AG09319 (cell line): ENCODE results near the gene CFAP100.

Experiments used
- DNase-seq: peaks from one replicate; pipeline ENCODE4 v3.0.0-alpha.2; 2010; ENCODE audit warnings: low read depth; ENCODE audit errors: extremely low read depth
- CTCF ChIP-seq: IDR thresholded peaks from 2 replicates; pipeline ENCODE4 v1.5.1; 2011; ENCODE audit warnings: low read depth, mild to moderate bottlenecking, inconsistent platforms, low read length, moderate library complexity

CFAP100 gene

GRCh38 chr3:126416943-126417342, 22.2 kb downstream of the CFAP100 start:
- TF ChIP-seq CTCF = no peak
- DNase-seq = no peak

GRCh38 chr3:126417515-126417914, 22.8 kb downstream of the CFAP100 start:
- no peak for TF ChIP-seq CTCF
- DNase-seq = no peak

GRCh38 chr3:126417981-126418530, 23.3 kb downstream of the CFAP100 start:
- no peak for TF ChIP-seq CTCF
- no peak for DNase-seq

GRCh38 chr3:126418661-126419131, 24.0 kb downstream of the CFAP100 start:
- no peak for TF ChIP-seq CTCF
- no peak for DNase-seq

- no peak for DNase-seq
- TF ChIP-seq CTCF = no peak
These were observed 24.5 kb downstream of the CFAP100 start for GRCh38 chr3:126419151-126419703.

GRCh38 chr3:126419886-126420786, 25.4 kb downstream of the CFAP100 start:
- no peak for DNase-seq
- TF ChIP-seq CTCF = no peak

GRCh38 chr3:126421573-126422119, 26.9 kb downstream of the CFAP100 start:
- DNase-seq = no peak
- TF ChIP-seq CTCF = no peak
